Urinary bladder (tissue), 4 donors: Measurements from ENCODE around the gene CNTROB. TPM values are rescaled to one million over a fixed set of nuclear protein-coding genes. Genes with fewer than 3 reads are reported as not detected.

Experiments used
- DNase-seq: peaks from one replicate; pipeline ENCODE4 v3.0.0-alpha.2; 2015; ENCODE audit errors: extremely low spot score
- H3K27ac ChIP-seq: one replicate; pipeline ENCODE4 v1.5.1; 2013; ENCODE audit warnings: low read depth, mild to moderate bottlenecking, moderate library complexity
- H3K36me3 ChIP-seq: one replicate; pipeline ENCODE4 v1.6.1; 2013; ENCODE audit warnings: mild to moderate bottlenecking, moderate library complexity; ENCODE audit not compliant: insufficient read depth
- H3K4me1 ChIP-seq: one replicate; pipeline ENCODE4 v1.6.1; 2013; ENCODE audit warnings: mild to moderate bottlenecking, moderate library complexity; ENCODE audit not compliant: insufficient read depth
- H3K4me3 ChIP-seq: one replicate; pipeline ENCODE4 v1.5.1; 2013; ENCODE audit warnings: low read depth, low read length
- WGBS: extraction: QIAGEN DNeasy Blood & Tissue Kit; methylation state at CpG from one replicate; pipeline ENCODE4 v1.1.7; 2013; 5-methylcytosine and 5-hydroxymethylcytosine counted together
- polyA plus RNA-seq: library from polyadenylated mRNA; stranded (reverse); fragments of 200-250 nt; gene quantifications from one replicate; pipeline ENCODE4 v1.2.3, GENCODE V29; 2013
- total RNA-seq: library from RNA; depleted of rRNA; stranded (reverse); fragments of >200 nt; gene quantifications from one replicate; pipeline ENCODE4 v1.2.3, GENCODE V29; 2014
- donor health status: healthy with polysubstance abuse.
- donor health status: healthy.

Gene CNTROB
- total RNA-seq (23.8 TPM), polyA plus RNA-seq (24.7 TPM)

- H3K36me3 ChIP-seq, result no peaks in the 10 kb centered on the region
- H3K4me1 ChIP-seq, result no peaks in the 10 kb centered on the region
- peak within 1 kb of the TSS; percentile 31 for H3K27ac ChIP-seq
- peak; percentile 97 for DNase-seq
- peak within 1 kb of the TSS; percentile 59 for H3K4me3 ChIP-seq
- under 1% methylated on average over 55 of the region's 55 CpGs for WGBS
Observed at GRCh38 chr17:7931709-7932482, at the start of gene CNTROB, which contains the start of gene TRAPPC1. TSS of gene CNTROB (plus strand) at chr17:7932206. CDS start at chr17:7933080, 874 bp downstream. TSS of gene TRAPPC1 (minus strand) at chr17:7931946. CDS start at chr17:7931829, 117 bp downstream.

- H3K4me1 ChIP-seq, result no peaks in the 10 kb centered on the region
- 61% methylated on average over 3 of the region's 3 CpGs for WGBS
- no peak for DNase-seq
- H3K36me3 ChIP-seq, result no peaks in the 10 kb centered on the region
- no peak overlapping the region for H3K4me3 ChIP-seq
- H3K27ac ChIP-seq, result no peak overlapping the region
Observed at GRCh38 chr17:7882629-7883028, 49.4 kb upstream of the CNTROB start.

GRCh38 chr17:7883781-7884386, 48.1 kb upstream of the CNTROB start:
- Histone ChIP-seq H3K4me1 (no peaks in the 10 kb centered on the region), H3K36me3 (no peaks in the 10 kb centered on the region), H3K4me3 (no peak overlapping the region), H3K27ac (no peak overlapping the region)
- DNase-seq, result peak; percentile 75
- 4% methylated on average over 3 of the region's 3 CpGs for WGBS

- no peaks in the 10 kb centered on the region for H3K4me1 ChIP-seq
Observed at GRCh38 chr17:7884581-7885366, 47.2 kb upstream of the CNTROB start.

GRCh38 chr17:7885367-7886226, 46.4 kb upstream of the CNTROB start:
- DNase-seq, result no peak

More at GRCh38 chr17:7884581-7885366, 47.2 kb upstream of the CNTROB start:
- Histone ChIP-seq H3K4me3 (peak overlapping the region; percentile 85), H3K27ac (peak overlapping the region; percentile 97), H3K36me3 (no peaks in the 10 kb centered on the region)
- WGBS, result 5% methylated on average over 71 of the region's 100 CpGs
- no peak for DNase-seq

GRCh38 chr17:7886227-7887037, 45.6 kb upstream of the CNTROB start:
- Histone ChIP-seq H3K4me1 (no peaks in the 10 kb centered on the region), H3K27ac (peak overlapping the region; percentile 97), H3K4me3 (peak overlapping the region; percentile 85), H3K36me3 (peaks cover 3% of the 10 kb centered on the region)
- no peak for DNase-seq
- 2% methylated on average over 30 of the region's 30 CpGs for WGBS

More at GRCh38 chr17:7885367-7886226, 46.4 kb upstream of the CNTROB start:
- WGBS, result under 1% methylated on average over 55 of the region's 64 CpGs
- Histone ChIP-seq H3K4me3 (peak overlapping the region; percentile 85), H3K27ac (peak overlapping the region; percentile 97), H3K4me1 (no peaks in the 10 kb centered on the region), H3K36me3 (no peaks in the 10 kb centered on the region)

- WGBS, result 3% methylated on average over 8 of the region's 8 CpGs
- H3K4me1 ChIP-seq, result no peaks in the 10 kb centered on the region
- H3K27ac ChIP-seq, result peak overlapping the region; percentile 97
- H3K36me3 ChIP-seq, result peaks cover 3% of the 10 kb centered on the region
- no peak for DNase-seq
- peak overlapping the region; percentile 85 for H3K4me3 ChIP-seq
Observed at GRCh38 chr17:7887038-7887481, 44.9 kb upstream of the CNTROB start.

GRCh38 chr17:7887482-7888183, 44.4 kb upstream of the CNTROB start:
- Histone ChIP-seq H3K4me3 (peak overlapping the region; percentile 85), H3K4me1 (no peaks in the 10 kb centered on the region), H3K27ac (peak overlapping the region; percentile 83), H3K36me3 (peaks cover 3% of the 10 kb centered on the region)
- under 1% methylated on average over 35 of the region's 35 CpGs for WGBS
- peak; percentile 96 for DNase-seq

- WGBS, result 26% methylated on average over 18 of the region's 18 CpGs
- H3K4me1 ChIP-seq, result no peaks in the 10 kb centered on the region
- peak; percentile 68 for DNase-seq
- peak within 1 kb of the TSS; percentile 83 for H3K27ac ChIP-seq
- H3K36me3 ChIP-seq, result peaks cover 3% of the 10 kb centered on the region
- H3K4me3 ChIP-seq, result peak within 1 kb of the TSS; percentile 21
Observed at GRCh38 chr17:7888184-7888920, 43.7 kb upstream of the CNTROB start, which contains the start of gene CHD3. TSS of gene CHD3 (plus strand) at chr17:7888789. CDS start at chr17:7889001, 212 bp downstream.

GRCh38 chr17:7889166-7889955, 42.6 kb upstream of the CNTROB start:
- Histone ChIP-seq H3K4me1 (no peaks in the 10 kb centered on the region), H3K27ac (peak overlapping the region; percentile 72), H3K36me3 (peaks cover 3% of the 10 kb centered on the region), H3K4me3 (no peak overlapping the region)
- peak; percentile 84 for DNase-seq
- WGBS, result 16% methylated on average over 11 of the region's 11 CpGs
